ENCODE measurements around the gene DCDC1.

DNA sequence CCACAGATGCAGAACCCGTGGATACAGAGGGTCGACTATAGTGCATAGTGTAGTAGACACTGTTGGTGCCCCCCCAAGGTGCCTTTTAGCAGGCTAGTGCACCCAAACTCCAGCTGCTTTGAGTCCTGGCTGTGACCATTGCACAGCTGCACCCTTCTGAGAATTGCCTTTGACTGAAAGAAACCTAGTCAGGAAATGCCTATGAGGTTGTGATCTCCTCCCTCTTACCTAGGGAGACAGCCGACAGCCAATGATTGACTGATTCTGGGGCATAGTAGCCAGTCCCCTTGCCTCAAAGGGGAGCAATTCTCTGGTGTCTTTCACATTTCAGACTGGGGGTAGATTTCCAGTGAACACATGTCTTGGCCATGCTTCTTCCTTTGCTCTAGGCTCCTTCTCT, 74.2 kb downstream of the DCDC1 start:
- TF ChIP-seq POLR2A (IDR thresholded peaks at IDR 0.05; ENCODE audit: low read length) (no peak), PBX3 (IDR thresholded peaks at IDR 0.05) (no peak), CBX2 (IDR thresholded peaks at IDR 0.05; ENCODE audit: borderline replicate concordance, low read depth) (no peak), EP300 (IDR thresholded peaks at IDR 0.05) (no peak), HDAC2 (IDR thresholded peaks at IDR 0.05) (no peak), ESRRA (IDR thresholded peaks at IDR 0.05; ENCODE audit: borderline replicate concordance, low read length) (no peak), NPAS2 (CRISPR knock-in tag; IDR thresholded peaks at IDR 0.05; ENCODE audit: borderline replicate concordance) (no peak), MAFK (IDR thresholded peaks at IDR 0.05; ENCODE audit: partially characterized antibody) (no peak), RFX5 (IDR thresholded peaks at IDR 0.05) (no peak)
- TF ChIP-seq, protein P1, sequence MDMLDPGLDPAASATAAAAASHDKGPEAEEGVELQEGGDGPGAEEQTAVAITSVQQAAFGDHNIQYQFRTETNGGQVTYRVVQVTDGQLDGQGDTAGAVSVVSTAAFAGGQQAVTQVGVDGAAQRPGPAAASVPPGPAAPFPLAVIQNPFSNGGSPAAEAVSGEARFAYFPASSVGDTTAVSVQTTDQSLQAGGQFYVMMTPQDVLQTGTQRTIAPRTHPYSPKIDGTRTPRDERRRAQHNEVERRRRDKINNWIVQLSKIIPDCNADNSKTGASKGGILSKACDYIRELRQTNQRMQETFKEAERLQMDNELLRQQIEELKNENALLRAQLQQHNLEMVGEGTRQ (IDR thresholded peaks at IDR 0.05): no peak
- TF ChIP-seq, protein P2, sequence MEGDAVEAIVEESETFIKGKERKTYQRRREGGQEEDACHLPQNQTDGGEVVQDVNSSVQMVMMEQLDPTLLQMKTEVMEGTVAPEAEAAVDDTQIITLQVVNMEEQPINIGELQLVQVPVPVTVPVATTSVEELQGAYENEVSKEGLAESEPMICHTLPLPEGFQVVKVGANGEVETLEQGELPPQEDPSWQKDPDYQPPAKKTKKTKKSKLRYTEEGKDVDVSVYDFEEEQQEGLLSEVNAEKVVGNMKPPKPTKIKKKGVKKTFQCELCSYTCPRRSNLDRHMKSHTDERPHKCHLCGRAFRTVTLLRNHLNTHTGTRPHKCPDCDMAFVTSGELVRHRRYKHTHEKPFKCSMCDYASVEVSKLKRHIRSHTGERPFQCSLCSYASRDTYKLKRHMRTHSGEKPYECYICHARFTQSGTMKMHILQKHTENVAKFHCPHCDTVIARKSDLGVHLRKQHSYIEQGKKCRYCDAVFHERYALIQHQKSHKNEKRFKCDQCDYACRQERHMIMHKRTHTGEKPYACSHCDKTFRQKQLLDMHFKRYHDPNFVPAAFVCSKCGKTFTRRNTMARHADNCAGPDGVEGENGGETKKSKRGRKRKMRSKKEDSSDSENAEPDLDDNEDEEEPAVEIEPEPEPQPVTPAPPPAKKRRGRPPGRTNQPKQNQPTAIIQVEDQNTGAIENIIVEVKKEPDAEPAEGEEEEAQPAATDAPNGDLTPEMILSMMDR (IDR thresholded peaks at IDR 0.05): no peak
- TF ChIP-seq, protein P3, sequence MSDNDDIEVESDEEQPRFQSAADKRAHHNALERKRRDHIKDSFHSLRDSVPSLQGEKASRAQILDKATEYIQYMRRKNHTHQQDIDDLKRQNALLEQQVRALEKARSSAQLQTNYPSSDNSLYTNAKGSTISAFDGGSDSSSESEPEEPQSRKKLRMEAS (IDR thresholded peaks at IDR 0.05): no peak

All from A549 (cell line).